ENCODE data around the gene WDR37.

Gene WDR37

GRCh38 chr10:1168763-1169162, 112.6 kb downstream of the WDR37 start:
- H3K9ac ChIP-seq (ENCODE audit: low read length) = no peak overlapping the region
- no peak overlapping the region for H3K4me3 ChIP-seq (ENCODE audit: insufficient read depth in 1 of 2, low read depth in 1 of 2, low read length in 2 of 2)
- H3K4me1 ChIP-seq (ENCODE audit: control insufficient read depth, insufficient read depth, low read depth, low read length) = no peaks in the 10 kb centered on the region
- H2BK120ac ChIP-seq (ENCODE audit: low read depth, low read length) = no peak overlapping the region
- H3K18ac ChIP-seq (ENCODE audit: low read depth in 1 of 2, low read length in 2 of 2) = no peak overlapping the region
- no peaks in the 10 kb centered on the region for H3K9me3 ChIP-seq (ENCODE audit: control insufficient read depth, low read length)
- H3K14ac ChIP-seq (ENCODE audit: low read length in 2 of 2) = no peak overlapping the region
- peaks cover 13 to 18% of the 10 kb centered on the region in 2 experiments for H3K27me3 ChIP-seq (ENCODE audit: control insufficient read depth in 1 of 2, insufficient read depth in 1 of 2, low read length in 2 of 2)
- no peak overlapping the region for H2BK12ac ChIP-seq (ENCODE audit: low read length in 2 of 2)
- no peak overlapping the region for H2AK5ac ChIP-seq (ENCODE audit: low read length, severe bottlenecking)
- no peak overlapping the region for H2BK15ac ChIP-seq (ENCODE audit: low read depth, poor library complexity, severe bottlenecking)
- H3K79me1 ChIP-seq (replicated peaks; ENCODE audit: low read length, poor library complexity, severe bottlenecking) = no peaks in the 10 kb centered on the region
- H3K4me2 ChIP-seq (ENCODE audit: low read length, poor library complexity, severe bottlenecking) = no peak overlapping the region
- no peak overlapping the region for H3K27ac ChIP-seq (ENCODE audit: low read length, poor library complexity, severe bottlenecking)
- H4K91ac ChIP-seq (ENCODE audit: low read length) = no peak overlapping the region
- H3K23ac ChIP-seq (ENCODE audit: low read length in 2 of 2) = no peak overlapping the region
- H2AFZ ChIP-seq (ENCODE audit: low read depth, low read length) = no peak overlapping the region
- no peak overlapping the region for H3K4ac ChIP-seq (ENCODE audit: low read depth in 1 of 2, low read length in 2 of 2)
- no peaks in the 10 kb centered on the region for H3K36me3 ChIP-seq (ENCODE audit: control insufficient read depth in 1 of 2, insufficient read depth in 2 of 2, low read depth in 1 of 2, low read length in 2 of 2)
- H4K8ac ChIP-seq (ENCODE audit: low read length) = no peak overlapping the region
- no peak for DNase-seq
- no peak overlapping the region for H2BK5ac ChIP-seq (ENCODE audit: low read depth, low read length, poor library complexity, severe bottlenecking)
- 90% methylated on average over 13 of the region's 13 CpGs for WGBS

- Histone ChIP-seq H3K4me2 (ENCODE audit: low read length, poor library complexity, severe bottlenecking) (no peak overlapping the region), H3K79me1 (replicated peaks; ENCODE audit: low read length, poor library complexity, severe bottlenecking) (no peaks in the 10 kb centered on the region), H3K23ac (ENCODE audit: low read length in 2 of 2) (no peak overlapping the region), H2AFZ (ENCODE audit: low read depth, low read length) (no peak overlapping the region), H3K9me3 (ENCODE audit: control insufficient read depth, low read length) (no peaks in the 10 kb centered on the region), H3K27me3 (ENCODE audit: control insufficient read depth in 1 of 2, insufficient read depth in 1 of 2, low read length in 2 of 2) (peaks cover 16 to 18% of the 10 kb centered on the region in 2 experiments), H3K18ac (ENCODE audit: low read depth in 1 of 2, low read length in 2 of 2) (no peak overlapping the region), H3K4me3 (ENCODE audit: insufficient read depth in 1 of 2, low read depth in 1 of 2, low read length in 2 of 2) (no peak overlapping the region), H4K8ac (ENCODE audit: low read length) (no peak overlapping the region), H3K36me3 (ENCODE audit: control insufficient read depth in 1 of 2, insufficient read depth in 2 of 2, low read depth in 1 of 2, low read length in 2 of 2) (no peaks in the 10 kb centered on the region), H2AK5ac (ENCODE audit: low read length, severe bottlenecking) (no peak overlapping the region), H2BK120ac (ENCODE audit: low read depth, low read length) (no peak overlapping the region), H2BK15ac (ENCODE audit: low read depth, poor library complexity, severe bottlenecking) (no peak overlapping the region), H2BK12ac (ENCODE audit: low read length in 2 of 2) (no peak overlapping the region), H3K9ac (ENCODE audit: low read length) (no peak overlapping the region), H3K27ac (ENCODE audit: low read length, poor library complexity, severe bottlenecking) (no peak overlapping the region), H3K4ac (ENCODE audit: low read depth in 1 of 2, low read length in 2 of 2) (no peak overlapping the region), H2BK5ac (ENCODE audit: low read depth, low read length, poor library complexity, severe bottlenecking) (no peak overlapping the region), H3K14ac (ENCODE audit: low read length in 2 of 2) (no peak overlapping the region), H3K4me1 (ENCODE audit: control insufficient read depth, insufficient read depth, low read depth, low read length) (no peaks in the 10 kb centered on the region), H4K91ac (ENCODE audit: low read length) (no peak overlapping the region)
- 75% methylated on average over 17 of the region's 23 CpGs for WGBS
- DNase-seq = no peak
Observed at GRCh38 chr10:1169186-1169885, 113.2 kb downstream of the WDR37 start.

- Histone ChIP-seq H2AFZ (ENCODE audit: low read depth, low read length) (no peak overlapping the region), H4K8ac (ENCODE audit: low read length) (no peak overlapping the region), H3K9me3 (ENCODE audit: control insufficient read depth, low read length) (no peaks in the 10 kb centered on the region), H3K36me3 (ENCODE audit: control insufficient read depth in 1 of 2, insufficient read depth in 2 of 2, low read depth in 1 of 2, low read length in 2 of 2) (no peaks in the 10 kb centered on the region), H3K27ac (ENCODE audit: low read length, poor library complexity, severe bottlenecking) (no peak overlapping the region), H2BK120ac (ENCODE audit: low read depth, low read length) (no peak overlapping the region), H3K4me1 (ENCODE audit: control insufficient read depth, insufficient read depth, low read depth, low read length) (no peaks in the 10 kb centered on the region), H3K4ac (ENCODE audit: low read depth in 1 of 2, low read length in 2 of 2) (no peak overlapping the region), H2BK12ac (ENCODE audit: low read length in 2 of 2) (no peak overlapping the region), H3K4me2 (ENCODE audit: low read length, poor library complexity, severe bottlenecking) (no peak overlapping the region), H3K23ac (ENCODE audit: low read length in 2 of 2) (no peak overlapping the region), H3K9ac (ENCODE audit: low read length) (no peak overlapping the region), H3K79me1 (replicated peaks; ENCODE audit: low read length, poor library complexity, severe bottlenecking) (no peaks in the 10 kb centered on the region), H3K14ac (ENCODE audit: low read length in 2 of 2) (no peak overlapping the region), H2BK15ac (ENCODE audit: low read depth, poor library complexity, severe bottlenecking) (no peak overlapping the region), H2BK5ac (ENCODE audit: low read depth, low read length, poor library complexity, severe bottlenecking) (no peak overlapping the region), H3K18ac (ENCODE audit: low read depth in 1 of 2, low read length in 2 of 2) (no peak overlapping the region), H2AK5ac (ENCODE audit: low read length, severe bottlenecking) (no peak overlapping the region), H4K91ac (ENCODE audit: low read length) (no peak overlapping the region), H3K4me3 (ENCODE audit: insufficient read depth in 1 of 2, low read depth in 1 of 2, low read length in 2 of 2) (no peak overlapping the region), H3K27me3 (ENCODE audit: control insufficient read depth in 1 of 2, insufficient read depth in 1 of 2, low read length in 2 of 2) (peaks cover 18 to 20% of the 10 kb centered on the region in 2 experiments)
- WGBS = 81% methylated on average over 22 of the region's 22 CpGs
- no peak for DNase-seq
Observed at GRCh38 chr10:1169981-1170866, 114.0 kb downstream of the WDR37 start.

GRCh38 chr10:1170867-1171180, 114.6 kb downstream of the WDR37 start:
- no peak overlapping the region for H2BK120ac ChIP-seq (ENCODE audit: low read depth, low read length)
- peaks cover 18 to 20% of the 10 kb centered on the region in 2 experiments for H3K27me3 ChIP-seq (ENCODE audit: control insufficient read depth in 1 of 2, insufficient read depth in 1 of 2, low read length in 2 of 2)
- no peaks in the 10 kb centered on the region for H3K36me3 ChIP-seq (ENCODE audit: control insufficient read depth in 1 of 2, insufficient read depth in 2 of 2, low read depth in 1 of 2, low read length in 2 of 2)
- H4K8ac ChIP-seq (ENCODE audit: low read length) = no peak overlapping the region
- no peak overlapping the region for H2BK5ac ChIP-seq (ENCODE audit: low read depth, low read length, poor library complexity, severe bottlenecking)
- H3K9me3 ChIP-seq (ENCODE audit: control insufficient read depth, low read length) = no peaks in the 10 kb centered on the region
- H3K14ac ChIP-seq (ENCODE audit: low read length in 2 of 2) = no peak overlapping the region
- no peak overlapping the region for H3K4me3 ChIP-seq (ENCODE audit: insufficient read depth in 1 of 2, low read depth in 1 of 2, low read length in 2 of 2)
- no peak for DNase-seq
- H2AK5ac ChIP-seq (ENCODE audit: low read length, severe bottlenecking) = no peak overlapping the region
- H2BK15ac ChIP-seq (ENCODE audit: low read depth, poor library complexity, severe bottlenecking) = no peak overlapping the region
- H3K23ac ChIP-seq (ENCODE audit: low read length in 2 of 2) = no peak overlapping the region
- no peak overlapping the region for H3K27ac ChIP-seq (ENCODE audit: low read length, poor library complexity, severe bottlenecking)
- no peaks in the 10 kb centered on the region for H3K4me1 ChIP-seq (ENCODE audit: control insufficient read depth, insufficient read depth, low read depth, low read length)
- no peak overlapping the region for H3K18ac ChIP-seq (ENCODE audit: low read depth in 1 of 2, low read length in 2 of 2)
- no peak overlapping the region for H3K9ac ChIP-seq (ENCODE audit: low read length)
- H3K4me2 ChIP-seq (ENCODE audit: low read length, poor library complexity, severe bottlenecking) = no peak overlapping the region
- no peak overlapping the region for H2BK12ac ChIP-seq (ENCODE audit: low read length in 2 of 2)
- no peak overlapping the region for H3K4ac ChIP-seq (ENCODE audit: low read depth in 1 of 2, low read length in 2 of 2)
- 93% methylated on average over 13 of the region's 13 CpGs for WGBS
- no peak overlapping the region for H2AFZ ChIP-seq (ENCODE audit: low read depth, low read length)
- no peaks in the 10 kb centered on the region for H3K79me1 ChIP-seq (replicated peaks; ENCODE audit: low read length, poor library complexity, severe bottlenecking)
- H4K91ac ChIP-seq (ENCODE audit: low read length) = no peak overlapping the region

All from mesenchymal stem cell (in vitro differentiated cells and primary cell).